MM.1S (cell line): ENCODE results near the gene ACTL7B.

Experiments
- EZH2 ChIP-seq: fragments of 300-600 bp; sonication (generic); optimal IDR thresholded peaks from 2 replicates; pipeline ENCODE3; 2017; ENCODE audit warnings: low read depth, mild to moderate bottlenecking, antibody characterized with exemption, low read length, mixed read lengths
- TF ChIP-seq, protein P1 (sequence below): fragments of 300-600 bp; sonication (generic); IDR thresholded peaks from 2 replicates; pipeline ENCODE4 v1.5.1; 2016; ENCODE audit warnings: antibody characterized with exemption, low read length, mixed read lengths

- no peak for TF ChIP-seq EZH2
- TF ChIP-seq, protein P1, sequence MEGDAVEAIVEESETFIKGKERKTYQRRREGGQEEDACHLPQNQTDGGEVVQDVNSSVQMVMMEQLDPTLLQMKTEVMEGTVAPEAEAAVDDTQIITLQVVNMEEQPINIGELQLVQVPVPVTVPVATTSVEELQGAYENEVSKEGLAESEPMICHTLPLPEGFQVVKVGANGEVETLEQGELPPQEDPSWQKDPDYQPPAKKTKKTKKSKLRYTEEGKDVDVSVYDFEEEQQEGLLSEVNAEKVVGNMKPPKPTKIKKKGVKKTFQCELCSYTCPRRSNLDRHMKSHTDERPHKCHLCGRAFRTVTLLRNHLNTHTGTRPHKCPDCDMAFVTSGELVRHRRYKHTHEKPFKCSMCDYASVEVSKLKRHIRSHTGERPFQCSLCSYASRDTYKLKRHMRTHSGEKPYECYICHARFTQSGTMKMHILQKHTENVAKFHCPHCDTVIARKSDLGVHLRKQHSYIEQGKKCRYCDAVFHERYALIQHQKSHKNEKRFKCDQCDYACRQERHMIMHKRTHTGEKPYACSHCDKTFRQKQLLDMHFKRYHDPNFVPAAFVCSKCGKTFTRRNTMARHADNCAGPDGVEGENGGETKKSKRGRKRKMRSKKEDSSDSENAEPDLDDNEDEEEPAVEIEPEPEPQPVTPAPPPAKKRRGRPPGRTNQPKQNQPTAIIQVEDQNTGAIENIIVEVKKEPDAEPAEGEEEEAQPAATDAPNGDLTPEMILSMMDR, result no peak
Measured at GRCh38 chr9:108867829-108868228, 12.0 kb upstream of the ACTL7B start.
